BE2C (cell line): ENCODE results near the gene BABAM2.

ENCODE experiments used
- DNase-seq: peaks from one replicate; pipeline ENCODE4 v3.0.0-alpha.2; 2020
- H3K27me3 ChIP-seq: fragments of 250-450 bp; sonication (Bioruptor Pico); 2 replicates; pipeline ENCODE4 v1.5.1; 2020; ENCODE audit warnings: mild to moderate bottlenecking
- H3K36me3 ChIP-seq: fragments of 250-450 bp; sonication (Bioruptor Pico); 2 replicates; pipeline ENCODE4 v1.5.1; 2020; ENCODE audit warnings: mild to moderate bottlenecking
- H3K4me1 ChIP-seq: fragments of 250-450 bp; sonication (Bioruptor Pico); 2 replicates; pipeline ENCODE4 v1.5.1; 2020
- H3K4me3 ChIP-seq: 2 replicates; pipeline ENCODE4 v1.5.1; 2011; ENCODE audit warnings: low read depth, low read length
- H3K9me3 ChIP-seq: fragments of 250-450 bp; sonication (Bioruptor Pico); 2 replicates; pipeline ENCODE4 v1.5.1; 2020
- TF ChIP-seq, protein P1 (sequence below): IDR thresholded peaks from 2 replicates; pipeline ENCODE4 v1.5.1; 2012; ENCODE audit warnings: mild to moderate bottlenecking, low read depth, low read length

Gene BABAM2

DNA sequence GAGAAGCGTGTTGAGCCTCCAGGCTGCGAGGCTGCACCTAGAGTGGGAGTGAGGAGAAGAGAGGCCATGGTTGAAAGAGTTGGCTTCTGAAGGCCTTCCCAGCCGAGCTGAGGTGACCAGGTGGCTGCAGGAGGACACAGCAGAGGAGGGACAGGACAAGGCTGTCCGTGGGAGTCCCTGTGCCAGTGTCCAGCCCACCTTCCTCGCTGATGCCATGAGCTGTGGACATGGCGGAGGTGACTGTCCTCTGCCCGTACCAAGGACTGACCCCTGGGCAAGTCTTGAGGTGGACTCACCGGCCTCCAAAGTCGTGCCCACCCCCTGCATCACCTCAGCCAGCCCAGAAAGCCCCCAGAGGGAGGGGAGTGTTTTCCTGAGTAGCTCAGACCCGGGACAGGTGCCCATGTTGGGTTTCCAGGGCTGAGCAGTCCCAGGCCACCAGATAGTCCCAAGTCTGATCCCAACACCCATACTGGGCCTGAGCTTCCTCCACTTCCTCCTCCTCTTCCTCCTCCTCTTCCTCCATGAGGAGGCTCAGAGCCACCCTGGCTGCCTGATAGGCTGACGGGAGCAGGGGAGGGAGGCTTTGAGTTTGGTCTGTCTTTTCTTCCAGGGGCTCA lies 459.1 kb downstream of the BABAM2 start:
- H3K4me1 ChIP-seq, result peaks cover 7% of the 10 kb centered on the region
- no peaks in the 10 kb centered on the region for H3K27me3 ChIP-seq
- H3K9me3 ChIP-seq, result no peaks in the 10 kb centered on the region
- no peaks in the 10 kb centered on the region for H3K36me3 ChIP-seq
- DNase-seq, result no peak
- no peak overlapping the region for H3K4me3 ChIP-seq
- TF ChIP-seq, protein P1, sequence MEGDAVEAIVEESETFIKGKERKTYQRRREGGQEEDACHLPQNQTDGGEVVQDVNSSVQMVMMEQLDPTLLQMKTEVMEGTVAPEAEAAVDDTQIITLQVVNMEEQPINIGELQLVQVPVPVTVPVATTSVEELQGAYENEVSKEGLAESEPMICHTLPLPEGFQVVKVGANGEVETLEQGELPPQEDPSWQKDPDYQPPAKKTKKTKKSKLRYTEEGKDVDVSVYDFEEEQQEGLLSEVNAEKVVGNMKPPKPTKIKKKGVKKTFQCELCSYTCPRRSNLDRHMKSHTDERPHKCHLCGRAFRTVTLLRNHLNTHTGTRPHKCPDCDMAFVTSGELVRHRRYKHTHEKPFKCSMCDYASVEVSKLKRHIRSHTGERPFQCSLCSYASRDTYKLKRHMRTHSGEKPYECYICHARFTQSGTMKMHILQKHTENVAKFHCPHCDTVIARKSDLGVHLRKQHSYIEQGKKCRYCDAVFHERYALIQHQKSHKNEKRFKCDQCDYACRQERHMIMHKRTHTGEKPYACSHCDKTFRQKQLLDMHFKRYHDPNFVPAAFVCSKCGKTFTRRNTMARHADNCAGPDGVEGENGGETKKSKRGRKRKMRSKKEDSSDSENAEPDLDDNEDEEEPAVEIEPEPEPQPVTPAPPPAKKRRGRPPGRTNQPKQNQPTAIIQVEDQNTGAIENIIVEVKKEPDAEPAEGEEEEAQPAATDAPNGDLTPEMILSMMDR, result no peak

DNA sequence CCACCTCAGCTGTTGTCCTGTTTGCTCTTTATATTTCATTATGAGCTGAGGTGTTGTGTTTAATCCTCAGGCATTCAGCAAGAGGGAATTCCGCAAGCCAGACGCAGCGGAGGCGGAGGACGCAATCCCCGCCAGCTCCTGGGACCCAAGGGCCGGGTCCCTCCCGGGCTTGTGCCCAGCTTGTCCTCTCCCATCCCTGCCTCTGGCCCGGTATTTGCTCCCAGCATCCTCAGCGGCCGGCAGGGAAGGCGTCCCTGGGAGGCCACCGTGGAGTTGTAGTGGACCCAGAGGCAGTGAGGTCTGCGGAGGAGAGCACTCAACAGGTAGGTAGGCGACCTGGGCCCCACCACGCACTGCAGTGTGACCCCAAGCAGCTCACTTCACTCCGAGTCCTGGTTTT lies 459.7 kb downstream of the BABAM2 start:
- no peak for DNase-seq
- Histone ChIP-seq H3K4me3 (no peak overlapping the region), H3K9me3 (no peaks in the 10 kb centered on the region), H3K27me3 (no peaks in the 10 kb centered on the region), H3K4me1 (peaks cover 12% of the 10 kb centered on the region), H3K36me3 (no peaks in the 10 kb centered on the region)
- TF ChIP-seq, protein P1, result no peak

DNA sequence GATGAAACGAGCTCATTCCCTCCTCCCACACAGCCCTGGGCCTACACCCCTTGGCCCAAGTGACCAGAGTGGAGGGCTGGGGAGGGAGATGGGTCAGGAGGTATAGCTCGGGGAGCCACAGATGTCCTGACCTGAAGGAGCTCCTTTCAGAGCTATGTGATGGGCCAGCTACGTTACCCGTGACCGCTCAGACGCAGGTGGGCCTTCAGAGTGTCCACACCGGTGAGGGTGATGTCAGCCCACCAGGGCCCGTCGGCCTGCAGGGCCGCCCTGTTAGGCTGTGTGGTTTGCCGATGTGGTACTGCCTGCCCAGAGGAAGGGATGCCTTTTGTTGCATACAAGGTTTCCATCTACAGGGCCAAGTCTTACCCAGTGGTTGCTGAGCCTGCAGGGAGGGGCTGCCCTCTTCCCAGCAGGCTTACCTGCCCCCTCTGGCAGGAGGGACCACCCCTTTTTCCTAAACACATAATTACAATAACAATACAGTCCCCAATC lies 460.3 kb downstream of the BABAM2 start:
- H3K36me3 ChIP-seq, result no peaks in the 10 kb centered on the region
- TF ChIP-seq, protein P1, result no peak
- H3K4me1 ChIP-seq, result peaks cover 18% of the 10 kb centered on the region
- H3K9me3 ChIP-seq, result no peaks in the 10 kb centered on the region
- no peak for DNase-seq
- H3K27me3 ChIP-seq, result no peaks in the 10 kb centered on the region
- H3K4me3 ChIP-seq, result no peak overlapping the region

DNA sequence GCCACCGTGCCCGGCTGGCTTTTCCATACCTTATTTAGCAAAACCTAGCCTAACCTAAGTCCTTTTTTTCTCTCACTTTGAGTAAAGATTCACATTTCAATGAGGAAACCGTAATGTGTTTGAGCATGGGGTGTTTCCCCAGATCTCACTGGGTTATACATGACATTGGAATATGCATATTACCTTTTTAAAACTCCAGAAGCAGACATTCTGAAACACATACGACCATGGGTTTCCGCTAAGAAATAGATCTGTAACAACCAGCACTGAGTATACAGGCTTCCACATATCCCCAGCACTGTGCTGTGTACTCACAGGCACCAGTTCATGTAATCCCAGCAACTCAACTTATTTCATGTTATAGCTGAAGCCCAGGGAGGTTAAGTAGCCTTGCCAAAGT lies 461.1 kb downstream of the BABAM2 start:
- Histone ChIP-seq H3K27me3 (no peaks in the 10 kb centered on the region), H3K4me3 (no peak overlapping the region), H3K4me1 (peaks cover 22% of the 10 kb centered on the region), H3K9me3 (no peaks in the 10 kb centered on the region), H3K36me3 (no peaks in the 10 kb centered on the region)
- DNase-seq, result no peak
- TF ChIP-seq, protein P1, result no peak

DNA sequence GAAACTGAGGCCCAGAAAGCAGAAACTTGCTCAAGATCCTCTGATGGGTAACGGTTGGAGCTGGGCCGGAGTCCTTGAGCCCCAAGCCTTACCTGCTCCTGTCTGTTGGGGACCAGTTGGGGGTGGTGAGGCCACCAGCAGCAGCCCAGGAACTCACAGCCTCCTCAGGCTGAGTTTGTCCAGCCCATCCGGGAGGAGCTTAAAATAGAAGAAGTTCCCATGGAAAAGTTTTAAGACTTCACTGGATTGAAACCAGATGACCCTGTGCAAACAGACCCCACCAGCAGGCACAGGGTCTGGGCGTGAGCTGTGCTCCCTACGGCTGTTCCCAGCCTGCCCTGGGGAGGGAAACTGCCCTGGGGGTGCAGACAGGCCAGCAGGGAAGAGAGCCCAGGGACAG lies 461.6 kb downstream of the BABAM2 start:
- Histone ChIP-seq H3K4me1 (peaks cover 22% of the 10 kb centered on the region), H3K4me3 (no peak overlapping the region), H3K27me3 (no peaks in the 10 kb centered on the region), H3K36me3 (no peaks in the 10 kb centered on the region), H3K9me3 (no peaks in the 10 kb centered on the region)
- DNase-seq, result peak; percentile 59
- TF ChIP-seq, protein P1, result no peak

DNA sequence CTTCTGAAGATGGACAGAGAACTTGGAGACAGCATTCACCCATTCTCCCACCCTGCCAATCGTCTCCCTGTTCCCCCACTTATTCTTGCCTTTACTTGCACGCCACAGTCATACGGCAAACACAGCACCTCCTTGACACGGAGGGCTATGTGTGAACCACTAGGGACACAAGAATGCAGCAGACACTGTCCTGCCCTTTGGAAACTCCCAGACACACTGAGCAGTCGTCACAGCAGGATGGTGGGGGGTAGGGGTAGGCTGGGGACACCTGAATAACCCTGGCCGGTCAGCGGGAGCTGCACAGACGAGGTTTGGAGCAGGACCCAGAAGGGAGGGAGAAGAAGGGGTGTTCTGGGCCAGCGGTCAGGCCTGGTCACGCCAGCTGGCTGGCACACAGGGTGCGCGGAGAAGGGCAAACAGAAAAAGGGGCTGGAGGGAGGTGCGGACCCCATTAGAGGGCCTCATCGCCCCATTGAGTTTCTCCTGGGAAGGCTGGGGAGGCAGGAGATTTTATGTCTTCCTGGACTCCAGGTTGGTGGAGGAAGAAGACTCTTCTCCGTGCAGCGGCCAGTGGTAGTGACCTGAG lies 462.2 kb downstream of the BABAM2 start:
- TF ChIP-seq, protein P1, result no peak
- no peak for DNase-seq
- no peaks in the 10 kb centered on the region for H3K9me3 ChIP-seq
- H3K4me1 ChIP-seq, result peaks cover 23% of the 10 kb centered on the region
- no peaks in the 10 kb centered on the region for H3K27me3 ChIP-seq
- no peak overlapping the region for H3K4me3 ChIP-seq
- no peaks in the 10 kb centered on the region for H3K36me3 ChIP-seq
